T47D (cell line): ENCODE data around the gene ZNF652.

Source experiments
- DNase-seq, 2 experiments: peaks; one replicate each; pipeline versions ENCODE4 v3.0.0 to v3.0.0-alpha.2; 2011 to 2012; ENCODE audit warnings: low read depth in 1 of 2, low spot score in 1 of 2
- JUND ChIP-seq: IDR thresholded peaks from 2 replicates; pipeline ENCODE4 v1.6.1; 2012; ENCODE audit warnings: low read depth
- in situ Hi-C: cut with HindIII; loops from 2 replicates; pipeline ENCODE4 v1.10.0; 2016; ENCODE audit warnings: low sequenced_read_pairs, low pct_unique_long_range_greater_than_20kb

ZNF652 gene

DNA sequence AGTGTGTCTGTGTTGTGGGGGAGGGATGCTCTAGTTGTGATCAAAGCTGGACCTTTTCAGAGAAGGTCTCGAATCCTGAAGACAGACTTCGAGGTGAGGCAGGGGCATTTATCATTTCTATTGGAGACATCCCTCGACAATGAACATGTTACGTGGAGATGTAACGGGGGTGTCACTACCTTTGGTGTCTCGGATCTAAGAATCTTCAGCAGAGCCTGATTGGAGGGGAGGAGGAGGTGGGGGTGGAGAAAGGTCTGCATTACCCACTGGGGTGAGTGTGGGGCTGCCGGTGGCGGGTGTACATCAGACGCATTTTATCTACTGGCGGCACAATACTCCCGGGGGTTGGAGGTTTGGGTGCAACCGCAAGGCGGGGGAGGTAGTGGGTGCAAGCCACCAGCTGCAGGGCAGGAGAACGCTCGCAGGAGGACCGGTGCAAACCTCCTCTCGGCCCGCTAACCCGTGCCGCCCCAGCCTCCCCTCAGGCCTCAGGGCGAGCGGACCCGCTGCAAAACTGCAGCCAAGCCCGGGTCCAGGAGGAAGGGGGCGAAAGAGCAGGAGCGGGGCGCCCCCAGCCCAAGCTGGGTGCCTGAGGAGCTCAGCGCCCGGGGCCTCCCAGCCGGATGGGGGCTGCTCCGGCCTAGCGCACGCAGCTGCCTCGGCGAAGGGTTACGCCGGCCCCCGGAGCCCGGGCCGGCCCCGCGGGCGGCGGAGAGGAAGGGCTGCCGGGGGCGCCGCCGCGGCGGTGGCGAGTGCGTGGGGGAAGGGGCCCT lies 735 bp downstream of the ZNF652 start:
- TF ChIP-seq JUND = no peak
- DNase-seq = no peak
- in situ Hi-C loops = no loop called here

DNA sequence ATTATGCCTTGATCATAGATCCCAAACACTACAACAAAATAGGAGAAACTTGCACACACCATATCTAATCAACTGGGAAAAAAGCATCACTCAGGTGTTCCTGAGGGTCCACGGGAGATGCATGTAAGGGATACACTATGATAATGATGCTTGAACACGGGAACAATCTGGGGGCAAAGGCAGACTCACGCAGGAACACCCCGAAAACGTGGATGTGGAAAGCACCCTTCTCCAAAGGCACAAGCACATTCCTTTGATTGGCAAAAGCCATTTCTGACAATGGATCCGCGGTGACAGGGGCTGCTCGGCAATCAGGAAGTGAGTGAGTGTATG lies 1.3 kb downstream of the ZNF652 start:
- no peak for DNase-seq
- in situ Hi-C loops = no loop called here
- no peak for TF ChIP-seq JUND

- in situ Hi-C loops = no loop called here
- no peak for DNase-seq
- no peak for TF ChIP-seq JUND
These were observed 1.9 kb downstream of the ZNF652 start for GRCh38 chr17:49359990-49360795.

- in situ Hi-C loops = no loop called here
- no peak for DNase-seq
- no peak for TF ChIP-seq JUND
These were observed 3.3 kb downstream of the ZNF652 start for GRCh38 chr17:49358641-49359247.

DNA sequence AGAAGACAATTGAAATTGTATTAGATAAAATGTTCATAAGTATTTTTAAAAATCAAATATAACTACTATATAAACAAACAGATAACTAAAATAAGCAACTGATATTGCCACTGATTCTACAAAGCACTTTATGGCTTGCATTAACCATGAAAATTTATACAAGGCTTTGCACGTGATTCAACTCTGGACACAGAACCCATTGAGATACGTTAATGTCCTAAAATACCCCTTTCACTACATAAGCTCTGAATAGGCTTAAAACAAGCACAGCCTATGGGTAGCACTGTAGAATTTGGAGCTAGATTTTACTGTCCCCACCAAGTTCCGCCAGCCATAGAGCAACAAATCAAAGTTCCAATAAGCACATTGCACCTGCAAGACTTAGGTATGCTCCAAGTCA lies 4.5 kb downstream of the ZNF652 start:
- in situ Hi-C loops = no loop called here
- no peak for TF ChIP-seq JUND
- DNase-seq = no peak

DNA sequence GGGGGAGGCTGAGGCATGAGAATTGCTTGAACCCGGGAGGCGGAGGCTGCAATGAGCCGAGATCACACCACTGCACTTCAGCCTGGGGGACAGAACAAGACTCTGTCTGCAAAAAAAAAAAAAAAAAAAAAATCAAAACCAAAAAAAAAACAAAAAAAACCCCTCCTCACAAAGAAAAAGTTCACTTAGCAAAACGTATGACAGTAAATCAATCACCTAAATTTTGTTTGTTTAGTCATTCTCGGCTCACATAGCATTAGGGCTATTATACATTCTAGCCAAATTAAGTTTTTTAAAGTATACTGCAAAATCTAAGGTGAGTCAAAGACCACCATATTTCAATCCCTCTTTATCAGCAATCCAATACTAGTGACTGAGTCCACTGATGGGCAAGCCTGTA lies 5.7 kb downstream of the ZNF652 start:
- no peak for TF ChIP-seq JUND
- in situ Hi-C loops = no loop called here
- no peak for DNase-seq

GRCh38 chr17:49353607-49354006 lies 8.4 kb downstream of the ZNF652 start:
- DNase-seq = no peak
- TF ChIP-seq JUND = no peak
- in situ Hi-C loops = no loop called here

- in situ Hi-C loops = no loop called here
- no peak for DNase-seq
- TF ChIP-seq JUND = no peak
These were observed 9.4 kb downstream of the ZNF652 start for GRCh38 chr17:49352587-49353154.

DNA sequence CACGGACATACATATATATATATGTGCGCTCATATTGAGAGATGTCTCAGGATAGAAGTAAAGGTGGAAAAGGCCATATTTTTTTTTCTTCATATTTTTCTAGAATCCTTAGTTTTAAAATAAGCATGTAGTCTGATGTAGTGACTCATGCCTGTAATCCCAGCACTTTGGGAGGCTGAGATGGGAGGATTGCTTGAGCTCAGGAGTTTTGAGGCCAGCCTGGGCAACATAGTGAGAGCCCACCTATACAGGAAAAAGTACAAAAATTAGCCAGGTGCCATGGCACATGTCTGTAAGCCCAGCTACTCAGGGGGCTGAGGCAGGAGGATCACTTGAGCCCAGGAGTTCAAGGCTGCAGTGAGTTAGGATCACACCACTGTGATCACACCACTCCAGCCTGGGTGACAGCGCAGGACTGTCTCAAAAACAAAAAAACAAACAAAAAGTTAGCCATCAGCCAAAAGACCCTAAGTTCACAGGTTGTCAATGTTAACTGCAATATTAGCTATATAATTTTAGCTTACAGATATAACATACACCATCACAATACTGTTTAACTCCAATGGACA lies 10.4 kb downstream of the ZNF652 start:
- no peak for DNase-seq
- in situ Hi-C loops = no loop called here
- TF ChIP-seq JUND = no peak

GRCh38 chr17:49349541-49349940 lies 12.5 kb downstream of the ZNF652 start:
- in situ Hi-C loops = no loop called here
- TF ChIP-seq JUND = no peak
- DNase-seq = no peak

DNA sequence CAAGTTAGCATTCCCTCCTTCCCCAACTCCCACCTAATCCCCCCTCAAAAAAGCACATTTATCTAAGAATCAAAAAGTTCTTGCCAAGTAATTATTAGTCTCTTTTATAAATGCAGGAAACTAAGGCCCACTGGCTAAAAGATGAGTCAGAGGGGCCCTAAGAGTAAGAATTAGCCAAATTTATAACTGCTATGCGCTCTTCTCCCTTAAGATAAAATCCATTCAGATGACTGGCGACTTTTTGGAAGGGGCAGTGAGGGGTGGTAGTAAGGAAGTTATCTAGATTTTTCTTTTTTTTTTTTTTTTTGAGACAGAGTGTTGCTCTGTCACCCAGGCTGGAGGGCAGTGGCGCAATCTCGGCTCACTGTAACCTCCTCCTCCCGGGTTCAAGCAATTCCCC lies 17.1 kb downstream of the ZNF652 start:
- no peak for TF ChIP-seq JUND
- no peak for DNase-seq
- in situ Hi-C loops = no loop called here

DNA sequence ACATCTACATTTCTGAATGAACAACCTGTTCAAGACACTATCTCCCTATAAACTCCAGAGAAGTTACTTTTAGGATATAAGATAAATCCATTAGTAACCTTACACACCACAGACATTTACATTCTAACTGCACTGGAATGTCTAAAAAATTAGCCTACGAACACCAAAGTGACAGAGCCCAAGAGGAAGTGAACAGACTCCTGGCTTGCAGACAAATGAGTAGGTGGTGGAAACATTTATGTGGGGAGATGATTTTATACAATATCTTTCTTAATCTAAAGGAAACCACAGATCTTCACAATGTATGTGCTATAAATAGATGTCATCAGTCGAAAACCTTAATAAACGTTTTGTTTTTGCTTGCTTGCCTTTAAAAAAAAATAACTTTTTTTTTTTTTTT lies 18.8 kb downstream of the ZNF652 start:
- TF ChIP-seq JUND = no peak
- in situ Hi-C loops = no loop called here
- DNase-seq = no peak

GRCh38 chr17:49342575-49342936 lies 19.5 kb downstream of the ZNF652 start:
- in situ Hi-C loops = no loop called here
- DNase-seq = no peak
- no peak for TF ChIP-seq JUND
